Transverse colon (tissue), 4 donors: Measurements from ENCODE around the gene ENTPD7. TPM values are rescaled to one million over a fixed set of nuclear protein-coding genes. Genes with fewer than 3 reads are reported as not detected.

Experiments
- DNase-seq: peaks from one replicate; pipeline ENCODE4 v3.0.0-alpha.2; 2019
- H3K27ac ChIP-seq, 4 donors: fragments of 200-600 bp; sonication (generic); 2 replicates each; pipeline ENCODE4 v1.5.1; 2016 to 2018; ENCODE audit warnings: inconsistent platforms in 4 of 4
- H3K27me3 ChIP-seq: fragments of 200-600 bp; sonication (generic); 2 replicates; pipeline ENCODE4 v1.5.1; 2017; ENCODE audit warnings: inconsistent platforms
- H3K36me3 ChIP-seq, 4 donors: fragments of 200-600 bp; sonication (generic); 2 replicates each; pipeline ENCODE4 v1.5.1; 2017 to 2019; ENCODE audit warnings: inconsistent platforms in 4 of 4
- H3K4me1 ChIP-seq, 4 donors: fragments of 200-600 bp; sonication (generic); 2 replicates each; pipeline ENCODE4 v1.5.1; 2017 to 2020; ENCODE audit warnings: inconsistent platforms in 4 of 4
- H3K4me3 ChIP-seq, 4 donors: fragments of 200-600 bp; sonication (generic); 1 replicate in 1 of 4; 2 replicates in 3 of 4; pipeline versions ENCODE4 v1.5.1 to v1.6.1; 2017 to 2019; ENCODE audit warnings: inconsistent platforms in 4 of 4
- H3K9me3 ChIP-seq, 2 donors: fragments of 200-600 bp; sonication (generic); 2 replicates each; pipeline ENCODE4 v1.5.1; 2017 to 2019; ENCODE audit warnings: inconsistent platforms in 2 of 2
- EP300 ChIP-seq: sonication (generic); formaldehyde crosslinking; IDR thresholded peaks from one replicate; pipeline ENCODE4 v1.6.1; 2017; ENCODE audit warnings: antibody characterized with exemption, low read depth
- POLR2A ChIP-seq: fragments of 450-650 bp; IDR thresholded peaks from one replicate; pipeline ENCODE4 v1.6.1; 2016; ENCODE audit warnings: antibody characterized with exemption, mild to moderate bottlenecking, moderate library complexity
- POLR2AphosphoS5 ChIP-seq, 3 donors: sonication (generic); formaldehyde crosslinking; IDR thresholded peaks; one replicate each; pipeline ENCODE4 v1.6.1; 2016; ENCODE audit warnings: antibody characterized with exemption in 3 of 3
- WGBS, 2 donors: methylation state at CpG; one replicate each; pipeline ENCODE4 v1.1.5; 2018; ENCODE audit warnings: low coverage in 1 of 2; 5-methylcytosine and 5-hydroxymethylcytosine counted together
- in situ Hi-C, 4 donors: fragments of 200-750 bp; cut with MboI; loops; one replicate each; pipeline versions ENCODE4 v1.15.0 to v1.15.1; 2017; ENCODE audit warnings: low sequenced_read_pairs in 3 of 4, low pct_ligation_motif_present in 1 of 4, low pct_unique_long_range_greater_than_20kb in 1 of 4
- intact Hi-C: fragments of 100-400 bp; cut with DNase I; formaldehyde crosslinking; loops from one replicate; pipeline ENCODE4 v1.15.1; 2023; ENCODE audit warnings: low total_unique reads
- total RNA-seq, 4 donors: library from RNA; depleted of rRNA; stranded (reverse); fragments of >200 nt; gene quantifications; one replicate each; pipeline ENCODE4 v1.1.0, GENCODE V29; 2016
- TF ChIP-seq, protein P1 (sequence below), 5 experiments: fragments of 200-600 bp in 3 of 5; fragments of 450-650 bp in 2 of 5; sonication (generic) in 3 of 5; IDR thresholded peaks; 1 replicate in 2 of 5; 2 replicates in 3 of 5; pipeline ENCODE4 v1.5.1; 2016 to 2017; ENCODE audit warnings: antibody characterized with exemption in 5 of 5, inconsistent platforms in 3 of 5, mild to moderate bottlenecking in 2 of 5, moderate library complexity in 1 of 5

Gene ENTPD7
- total RNA-seq, 4 donors from 2014 or later, result 4.9 to 17.3 (median 8.0) TPM

DNA sequence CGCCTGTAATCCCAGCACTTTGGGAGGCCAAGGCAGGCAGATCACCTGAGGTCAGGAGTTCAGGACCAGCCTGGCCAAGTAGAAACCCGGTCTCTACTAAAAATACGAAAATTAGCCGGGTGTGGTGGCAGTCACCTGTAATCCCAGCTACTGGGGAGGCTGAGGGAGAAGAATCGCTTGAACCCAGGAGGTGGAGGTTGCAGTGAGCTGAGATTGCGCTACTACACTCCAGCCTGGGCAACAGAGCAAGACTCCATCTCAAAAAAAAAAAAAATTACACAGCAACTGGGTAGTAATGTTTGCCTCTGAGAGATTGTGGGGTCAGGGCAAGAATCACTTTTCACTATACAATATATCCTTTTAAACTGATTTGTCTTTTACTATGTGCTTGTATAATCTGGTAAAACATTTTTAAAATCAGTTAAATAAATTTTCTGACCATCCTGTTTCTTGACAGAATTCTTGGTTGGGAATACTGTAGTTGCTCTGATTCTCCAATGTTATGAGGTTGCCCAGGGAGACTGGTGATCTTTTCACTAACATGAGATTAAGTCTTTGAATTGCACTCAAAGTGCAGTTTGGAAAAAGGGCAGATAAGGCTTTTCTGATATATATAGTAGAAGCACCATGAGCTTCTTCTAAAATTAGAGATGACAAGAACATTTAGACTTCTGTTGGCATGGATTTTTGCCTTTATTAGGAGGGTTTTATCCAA, 1.5 kb downstream of the ENTPD7 start:
- Histone ChIP-seq H3K4me1 (peaks cover 0 to 30% (median 10%) of the 10 kb centered on the region in 4 donors), H3K9me3 (no peaks in the 10 kb centered on the region), H3K4me3 (no peak overlapping the region), H3K27ac (no peak overlapping the region), H3K36me3 (no peaks in the 10 kb centered on the region), H3K27me3 (no peaks in the 10 kb centered on the region)
- DNase-seq, result no peak
- intact Hi-C loops (no loop called here), in situ Hi-C loops (no loop called here)
- 88 to 93% methylated on average over 2 to 6 of the region's 6 CpGs for WGBS, 2 donors
- TF ChIP-seq EP300 (no peak), POLR2AphosphoS5 (IDR thresholded peaks at IDR 0.05) (no peak), POLR2A (no peak)
- TF ChIP-seq, protein P1, sequence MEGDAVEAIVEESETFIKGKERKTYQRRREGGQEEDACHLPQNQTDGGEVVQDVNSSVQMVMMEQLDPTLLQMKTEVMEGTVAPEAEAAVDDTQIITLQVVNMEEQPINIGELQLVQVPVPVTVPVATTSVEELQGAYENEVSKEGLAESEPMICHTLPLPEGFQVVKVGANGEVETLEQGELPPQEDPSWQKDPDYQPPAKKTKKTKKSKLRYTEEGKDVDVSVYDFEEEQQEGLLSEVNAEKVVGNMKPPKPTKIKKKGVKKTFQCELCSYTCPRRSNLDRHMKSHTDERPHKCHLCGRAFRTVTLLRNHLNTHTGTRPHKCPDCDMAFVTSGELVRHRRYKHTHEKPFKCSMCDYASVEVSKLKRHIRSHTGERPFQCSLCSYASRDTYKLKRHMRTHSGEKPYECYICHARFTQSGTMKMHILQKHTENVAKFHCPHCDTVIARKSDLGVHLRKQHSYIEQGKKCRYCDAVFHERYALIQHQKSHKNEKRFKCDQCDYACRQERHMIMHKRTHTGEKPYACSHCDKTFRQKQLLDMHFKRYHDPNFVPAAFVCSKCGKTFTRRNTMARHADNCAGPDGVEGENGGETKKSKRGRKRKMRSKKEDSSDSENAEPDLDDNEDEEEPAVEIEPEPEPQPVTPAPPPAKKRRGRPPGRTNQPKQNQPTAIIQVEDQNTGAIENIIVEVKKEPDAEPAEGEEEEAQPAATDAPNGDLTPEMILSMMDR (IDR thresholded peaks at IDR 0.05), result no peak

DNA sequence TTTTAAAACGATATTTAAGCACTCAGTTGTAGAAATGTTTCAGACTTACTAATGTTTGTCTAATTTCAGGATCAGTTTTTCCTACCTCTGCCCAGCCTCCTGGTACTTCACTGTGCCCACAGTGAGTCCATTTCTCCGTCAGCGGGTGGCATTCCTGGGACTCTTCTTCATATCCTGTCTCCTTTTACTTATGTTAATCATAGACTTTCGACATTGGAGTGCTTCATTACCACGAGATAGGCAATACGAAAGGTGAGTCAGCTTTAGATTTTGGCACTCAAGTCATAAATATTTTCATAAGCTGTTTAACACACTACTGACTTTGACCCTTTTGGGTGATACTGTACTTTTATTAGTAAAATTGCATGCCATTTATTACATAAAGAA, 2.1 kb downstream of the ENTPD7 start:
- DNase-seq, result no peak
- Histone ChIP-seq H3K27me3 (no peaks in the 10 kb centered on the region), H3K36me3 (no peaks in the 10 kb centered on the region), H3K4me1 (peaks cover 0 to 30% (median 10%) of the 10 kb centered on the region in 4 donors), H3K9me3 (no peaks in the 10 kb centered on the region), H3K27ac (no peak overlapping the region), H3K4me3 (no peak overlapping the region)
- WGBS, 2 donors, result 57 to 66% methylated on average over 6 of the region's 6 CpGs
- in situ Hi-C loops (no loop called here), intact Hi-C loops (no loop called here)
- no peak for TF ChIP-seq POLR2A
- no peak for TF ChIP-seq EP300
- TF ChIP-seq, protein P1 (IDR thresholded peaks at IDR 0.05), result no peak
- no peak for TF ChIP-seq POLR2AphosphoS5 (IDR thresholded peaks at IDR 0.05)

GRCh38 chr10:99665304-99665703, 6.0 kb downstream of the ENTPD7 start:
- in situ Hi-C loops (no loop called here), intact Hi-C loops (no loop called here)
- Histone ChIP-seq H3K36me3 (no peaks in the 10 kb centered on the region), H3K27me3 (no peaks in the 10 kb centered on the region), H3K4me1 (peaks cover 0 to 16% (median 2%) of the 10 kb centered on the region in 4 donors), H3K9me3 (no peaks in the 10 kb centered on the region), H3K4me3 (no peak overlapping the region), H3K27ac (no peak overlapping the region)
- 96 to 100% methylated on average over 1 to 2 of the region's 2 CpGs for WGBS, 2 donors
- TF ChIP-seq, protein P1 (IDR thresholded peaks at IDR 0.05), result no peak
- TF ChIP-seq POLR2A (no peak), EP300 (no peak), POLR2AphosphoS5 (IDR thresholded peaks at IDR 0.05) (no peak)
- DNase-seq, result no peak

DNA sequence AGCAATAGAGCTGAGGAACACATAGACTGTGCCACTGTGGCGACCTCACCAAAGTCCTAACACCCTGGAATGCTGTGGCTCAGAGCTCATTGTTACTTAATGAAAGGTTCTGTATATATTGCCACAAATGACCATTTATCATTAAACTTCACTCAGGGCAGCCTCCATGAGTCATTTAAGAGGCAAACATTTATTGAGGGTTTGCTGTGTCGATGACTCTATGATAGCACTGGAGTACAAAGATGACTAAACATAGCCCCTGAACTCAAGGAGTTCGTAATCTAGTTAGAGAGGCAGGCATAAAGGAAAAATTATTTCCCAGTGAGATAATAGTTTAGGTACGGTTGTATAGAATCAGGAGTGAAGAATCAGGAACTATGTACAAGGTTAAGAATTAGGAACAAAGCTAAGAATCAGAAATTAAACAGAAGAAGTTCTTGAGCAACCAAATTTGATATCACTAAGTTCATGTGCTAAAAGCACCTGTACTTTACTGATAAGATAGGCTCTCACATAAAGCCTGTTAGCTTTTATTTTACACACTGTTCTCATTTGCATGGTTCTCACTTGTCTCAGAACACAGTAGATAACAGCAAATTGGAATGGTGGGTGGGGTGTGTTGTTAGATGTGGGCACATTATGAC, 7.9 kb downstream of the ENTPD7 start:
- no peak overlapping the region for H3K27ac ChIP-seq
- no peaks in the 10 kb centered on the region for H3K9me3 ChIP-seq
- no peaks in the 10 kb centered on the region for H3K27me3 ChIP-seq
- peaks cover 0 to 5% (median 0%) of the 10 kb centered on the region in 4 donors for H3K36me3 ChIP-seq
- in situ Hi-C loops (no loop called here), intact Hi-C loops (no loop called here)
- DNase-seq, result no peak
- H3K4me1 ChIP-seq, result no peaks in the 10 kb centered on the region
- no peak overlapping the region for H3K4me3 ChIP-seq
- TF ChIP-seq EP300 (no peak), POLR2AphosphoS5 (IDR thresholded peaks at IDR 0.05) (no peak), POLR2A (no peak)
- TF ChIP-seq, protein P1 (IDR thresholded peaks at IDR 0.05), result no peak
- WGBS, 2 donors, result 66 to 69% methylated on average over 4 of the region's 4 CpGs
